ENCODE measurements around the gene CARD19.

DNA sequence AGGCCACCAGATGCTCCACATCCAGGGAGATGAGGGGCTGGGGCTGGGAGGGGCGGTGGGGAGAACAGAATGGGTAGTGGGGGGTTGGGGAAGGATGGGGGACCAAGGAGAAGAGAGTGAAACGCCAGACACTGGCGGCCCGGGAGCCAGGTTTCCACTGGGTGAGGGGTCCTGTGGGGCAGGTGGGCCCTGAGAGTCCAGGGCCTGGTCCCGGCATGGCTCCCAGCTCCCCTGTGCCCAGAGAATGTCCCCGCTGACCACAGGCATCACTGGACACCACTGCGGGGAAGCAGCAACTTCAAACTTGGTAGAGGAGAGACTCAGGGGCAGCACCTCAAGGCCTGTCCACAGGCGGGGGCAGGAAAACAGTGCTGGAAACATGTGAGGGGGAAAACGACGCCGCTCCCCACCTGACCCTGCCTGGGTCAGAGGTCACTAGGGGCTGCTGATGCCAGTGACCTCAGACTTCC, 24.9 kb downstream of the CARD19 start:
- TF ChIP-seq POLR2A (IDR thresholded peaks at IDR 0.05) = no peak
- TF ChIP-seq, protein P1, sequence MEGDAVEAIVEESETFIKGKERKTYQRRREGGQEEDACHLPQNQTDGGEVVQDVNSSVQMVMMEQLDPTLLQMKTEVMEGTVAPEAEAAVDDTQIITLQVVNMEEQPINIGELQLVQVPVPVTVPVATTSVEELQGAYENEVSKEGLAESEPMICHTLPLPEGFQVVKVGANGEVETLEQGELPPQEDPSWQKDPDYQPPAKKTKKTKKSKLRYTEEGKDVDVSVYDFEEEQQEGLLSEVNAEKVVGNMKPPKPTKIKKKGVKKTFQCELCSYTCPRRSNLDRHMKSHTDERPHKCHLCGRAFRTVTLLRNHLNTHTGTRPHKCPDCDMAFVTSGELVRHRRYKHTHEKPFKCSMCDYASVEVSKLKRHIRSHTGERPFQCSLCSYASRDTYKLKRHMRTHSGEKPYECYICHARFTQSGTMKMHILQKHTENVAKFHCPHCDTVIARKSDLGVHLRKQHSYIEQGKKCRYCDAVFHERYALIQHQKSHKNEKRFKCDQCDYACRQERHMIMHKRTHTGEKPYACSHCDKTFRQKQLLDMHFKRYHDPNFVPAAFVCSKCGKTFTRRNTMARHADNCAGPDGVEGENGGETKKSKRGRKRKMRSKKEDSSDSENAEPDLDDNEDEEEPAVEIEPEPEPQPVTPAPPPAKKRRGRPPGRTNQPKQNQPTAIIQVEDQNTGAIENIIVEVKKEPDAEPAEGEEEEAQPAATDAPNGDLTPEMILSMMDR (IDR thresholded peaks at IDR 0.05) = no peak
